CD4-positive, alpha-beta T cell treated with Interferon gamma for 1 hour (primary cell): ENCODE measurements around the gene BEGAIN.

Source experiments
- DNase-seq: peaks from one replicate; pipeline ENCODE4 v3.0.0-alpha.2; 2020

BEGAIN gene

DNA sequence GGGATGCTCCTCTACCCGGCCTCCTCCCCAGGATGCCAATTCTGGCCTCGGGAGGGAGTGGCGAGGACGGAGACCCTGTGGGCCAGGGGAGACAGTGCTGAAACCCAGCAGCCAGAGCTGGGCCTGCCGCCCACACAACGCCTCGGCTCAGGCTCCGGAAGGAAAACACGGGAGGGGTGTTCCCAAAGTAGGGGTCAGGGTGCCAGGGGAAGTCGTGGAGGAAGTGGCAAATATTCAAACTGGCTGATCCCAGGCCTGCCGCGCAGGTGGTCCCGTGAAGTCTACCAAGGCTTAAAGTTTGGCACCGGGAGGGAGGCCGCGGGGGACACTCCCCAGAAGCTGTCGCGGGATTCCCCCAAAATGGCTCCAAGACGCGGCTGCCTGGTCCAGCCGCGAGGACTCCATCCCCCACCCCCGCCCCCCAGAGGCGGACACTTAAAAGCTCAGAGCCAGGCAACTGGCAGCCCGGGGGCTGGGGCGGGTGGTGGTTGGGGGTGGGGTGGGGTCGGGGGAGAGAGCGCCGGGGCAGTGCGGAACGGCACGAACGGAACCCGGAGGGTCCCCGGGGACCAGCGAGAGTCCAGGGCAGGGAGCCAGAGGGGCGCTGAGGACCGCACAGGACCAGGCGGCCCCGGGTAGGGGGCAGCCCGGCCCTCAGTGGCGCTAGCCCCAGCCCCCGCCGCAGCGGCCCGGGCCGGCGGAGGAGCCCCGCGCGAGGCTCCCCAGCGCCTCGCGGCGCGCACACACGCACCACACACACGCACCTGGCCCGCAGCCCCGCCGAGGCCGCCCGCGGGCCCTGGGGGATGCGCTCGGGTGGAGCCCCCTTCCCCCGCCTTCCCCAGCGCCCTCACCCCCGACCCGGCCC, 20.0 kb downstream of the BEGAIN start:
- DNase-seq: no peak

DNA sequence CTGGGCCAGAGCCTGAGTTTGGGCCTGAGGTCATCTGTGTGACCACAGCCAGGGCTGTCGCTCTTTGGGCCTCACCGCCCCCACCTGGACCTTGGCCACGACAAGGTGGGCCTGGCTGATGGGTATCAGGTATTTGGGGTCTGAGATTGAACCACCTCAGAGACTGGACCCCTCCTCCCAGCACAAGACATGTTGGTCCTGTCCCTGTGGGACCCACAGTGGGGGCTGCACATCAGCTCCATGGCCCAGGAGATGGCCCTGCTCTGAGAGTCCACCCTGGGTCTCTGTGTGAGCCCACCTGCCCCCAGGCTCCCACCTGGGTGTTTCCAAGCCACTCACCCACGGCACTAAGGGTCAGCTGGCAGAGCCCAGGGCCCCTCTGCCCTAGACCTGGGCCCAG, 20.6 kb downstream of the BEGAIN start:
- DNase-seq: no peak

DNA sequence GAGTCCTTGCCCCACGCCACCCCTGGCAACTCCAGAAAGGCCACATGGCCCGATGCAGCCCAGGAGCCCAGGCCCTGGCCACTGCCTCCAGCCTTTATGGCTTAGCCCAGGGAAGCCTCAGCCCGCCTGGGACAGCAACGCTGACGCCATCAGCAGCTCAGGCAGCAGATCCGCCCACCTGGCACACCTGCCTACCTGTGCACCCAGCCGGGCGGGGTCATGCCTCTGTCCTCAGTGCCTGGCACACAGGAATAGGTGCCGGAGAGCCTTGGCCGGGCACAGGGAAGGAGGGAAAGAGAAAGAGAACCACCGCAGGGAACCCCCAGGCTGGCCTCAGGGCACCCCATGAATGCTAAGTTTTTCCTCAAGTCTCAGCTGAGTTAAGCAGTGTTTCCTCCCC, 21.1 kb downstream of the BEGAIN start:
- no peak for DNase-seq

DNA sequence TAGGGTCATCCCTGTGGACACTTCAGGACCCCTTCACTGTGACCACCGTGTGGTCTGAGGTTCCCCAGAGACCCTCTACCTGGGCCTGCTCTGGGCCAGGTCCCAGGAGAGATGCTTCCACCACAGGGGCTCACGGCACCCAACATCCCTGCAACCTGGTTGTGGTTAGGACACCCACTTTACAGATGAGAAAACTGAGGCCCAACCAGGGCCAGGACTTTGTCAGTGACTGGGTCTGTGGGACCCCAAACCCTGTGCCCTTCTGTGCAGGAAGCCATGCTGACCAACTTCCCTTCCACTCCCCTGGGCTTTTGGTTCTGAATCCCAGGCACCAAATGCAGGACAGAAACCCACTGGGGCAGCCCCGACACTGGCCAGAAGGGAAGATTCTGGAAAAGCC, 21.6 kb downstream of the BEGAIN start:
- DNase-seq: no peak

DNA sequence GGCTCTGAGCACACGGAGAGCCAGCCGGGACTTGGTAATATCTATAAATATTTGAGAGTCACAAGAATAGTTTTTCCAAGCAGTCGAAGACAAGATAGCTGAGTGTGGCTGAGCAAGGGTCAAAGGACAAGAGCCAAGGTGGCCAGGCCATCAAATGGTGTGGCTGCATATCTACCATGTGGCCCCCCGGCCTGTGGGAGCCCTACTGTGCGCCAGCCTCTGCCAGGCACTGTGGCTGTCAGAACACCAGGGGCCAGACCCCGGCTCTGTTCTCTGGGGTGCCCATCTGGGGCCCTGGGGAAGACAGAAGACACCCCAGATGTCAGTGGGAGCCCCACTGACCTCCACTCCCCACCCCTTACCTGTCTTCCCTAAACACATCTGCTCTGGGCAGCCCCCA, 22.7 kb downstream of the BEGAIN start:
- DNase-seq: no peak

DNA sequence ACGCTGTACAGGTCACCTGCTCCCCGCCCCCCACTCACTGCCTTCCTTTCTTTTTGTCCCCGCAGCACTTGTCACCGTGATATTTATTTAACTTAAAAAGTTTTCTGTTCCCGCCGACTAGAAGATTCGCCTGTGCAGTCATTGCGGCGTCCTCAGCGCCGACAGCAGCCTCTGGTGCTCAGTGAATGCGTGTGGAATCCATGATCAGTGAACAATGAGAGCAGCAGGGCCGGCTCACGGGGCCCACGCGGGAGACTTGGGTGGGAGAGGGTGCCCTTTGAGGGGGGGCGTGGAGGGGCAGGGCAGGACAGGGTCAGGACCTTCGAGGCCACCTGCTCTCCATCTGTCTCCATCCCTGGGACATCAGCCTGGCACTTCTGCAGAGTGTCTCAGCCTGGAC, 24.5 kb downstream of the BEGAIN start:
- no peak for DNase-seq

DNA sequence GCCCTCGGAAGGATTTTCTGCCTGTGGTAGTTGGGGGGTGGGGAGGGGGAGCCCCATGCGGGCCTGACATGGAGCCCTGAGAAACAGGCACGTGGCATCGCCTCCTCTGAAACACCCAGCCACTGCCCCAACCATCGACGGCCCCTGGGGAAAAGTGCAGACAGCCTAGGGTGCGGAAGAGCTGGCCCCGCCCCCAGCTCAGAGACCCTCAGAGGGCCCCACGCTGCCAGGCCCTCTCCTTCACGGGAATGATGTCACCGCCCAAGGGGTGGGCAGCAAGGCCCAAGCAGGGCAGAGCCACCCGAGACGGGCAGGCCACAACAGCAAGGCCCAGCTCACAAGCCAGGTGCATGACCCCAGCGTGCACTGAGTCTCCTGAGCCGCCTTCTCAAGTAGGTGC, 26.2 kb downstream of the BEGAIN start:
- DNase-seq: no peak

DNA sequence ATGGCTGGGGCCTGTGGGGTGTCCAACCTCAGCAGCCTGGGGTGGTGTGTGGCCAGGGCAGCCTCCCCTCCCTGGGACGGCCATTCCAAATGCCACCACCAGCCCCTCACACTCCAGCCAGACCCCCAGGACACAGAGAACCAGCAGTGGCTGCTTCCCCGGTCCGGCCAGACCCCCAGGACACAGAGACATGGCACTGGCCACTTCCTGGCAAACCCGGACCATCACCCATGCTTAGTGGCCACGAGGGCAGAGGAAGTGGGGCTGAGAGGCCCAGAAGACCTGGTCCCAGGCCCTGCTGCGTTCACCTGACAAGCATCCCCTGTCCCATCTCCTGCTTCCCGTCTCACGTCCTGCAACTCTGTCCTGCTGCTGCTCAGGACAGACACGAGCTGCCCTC, 26.7 kb downstream of the BEGAIN start:
- no peak for DNase-seq

DNA sequence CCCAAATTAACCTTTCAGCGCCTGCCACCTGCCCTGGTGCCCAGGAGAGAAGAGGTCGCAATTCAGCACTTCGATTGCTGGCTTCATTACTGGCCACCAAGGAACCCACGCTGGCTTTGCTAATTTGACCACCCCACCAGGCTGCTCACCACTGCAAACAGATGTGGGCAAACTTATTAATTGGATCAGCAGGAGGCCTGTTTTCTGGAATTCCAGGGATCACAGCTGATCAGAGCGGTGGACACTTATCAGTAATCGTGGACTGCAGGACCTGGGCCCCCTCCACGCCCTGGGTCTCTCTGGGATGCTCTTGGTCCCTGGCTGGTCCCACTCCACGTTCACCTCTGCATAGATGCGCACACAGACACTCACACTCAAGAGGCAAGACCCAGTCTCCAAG, 27.8 kb downstream of the BEGAIN start:
- no peak for DNase-seq

DNA sequence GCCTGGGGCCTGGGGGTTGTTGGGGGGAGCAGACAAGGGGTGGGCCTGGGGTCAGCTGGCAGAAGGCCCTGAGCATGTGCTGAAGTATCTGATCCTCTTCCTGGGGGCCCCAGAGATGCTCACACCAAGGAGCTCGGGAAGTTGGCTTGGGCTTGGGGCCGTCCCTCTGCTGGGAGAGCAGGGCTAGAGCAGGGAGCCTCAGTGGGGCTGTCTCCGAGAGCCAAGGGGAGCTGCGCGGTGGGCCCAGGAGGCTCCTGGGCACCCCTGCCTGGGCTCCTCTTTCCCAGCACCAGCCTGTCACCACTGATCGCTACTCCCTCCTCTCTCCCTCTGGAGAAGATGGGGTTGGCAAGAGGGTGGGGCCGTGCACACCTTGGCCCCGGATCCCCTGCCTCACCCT, 28.3 kb downstream of the BEGAIN start:
- DNase-seq: no peak

DNA sequence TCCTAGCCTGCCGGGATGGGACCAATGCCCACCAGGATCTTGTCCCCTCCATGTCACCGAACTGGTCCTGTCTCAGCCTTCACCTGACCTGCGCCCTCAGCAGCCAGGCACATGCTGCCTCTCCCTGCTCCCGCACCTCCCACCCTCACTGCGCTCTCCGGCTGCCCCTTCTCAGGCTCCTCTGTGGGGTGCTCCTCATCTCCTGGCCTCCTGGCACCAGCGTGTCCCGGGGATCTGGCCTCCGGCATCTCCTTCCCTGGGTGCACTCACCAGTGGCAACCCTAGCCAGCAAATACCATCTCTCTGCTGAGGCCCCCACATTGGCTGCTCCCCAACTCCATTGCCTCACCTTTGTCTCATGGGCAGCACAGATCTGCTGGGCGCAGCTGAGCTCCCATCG, 29.0 kb downstream of the BEGAIN start:
- DNase-seq: no peak

DNA sequence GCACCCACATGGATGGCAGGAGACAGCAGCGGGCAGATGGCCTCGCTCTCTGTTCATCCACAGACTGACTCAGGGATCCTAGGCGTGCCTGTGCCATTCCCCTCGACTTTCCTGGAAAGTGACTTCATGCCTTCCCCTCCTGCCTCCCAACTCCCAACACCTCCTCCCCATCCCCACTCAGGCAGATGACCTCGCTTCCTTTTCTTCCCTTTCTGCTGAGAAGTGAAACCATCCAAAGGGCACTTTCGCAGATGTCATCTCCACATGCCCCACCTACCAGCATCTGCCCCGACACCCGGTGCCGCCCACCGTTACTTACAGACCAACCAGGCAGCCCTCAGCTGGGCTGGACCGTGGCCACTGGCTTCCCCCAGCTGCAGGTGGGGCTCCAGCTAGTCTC, 29.6 kb downstream of the BEGAIN start:
- DNase-seq: peak; percentile 38

DNA sequence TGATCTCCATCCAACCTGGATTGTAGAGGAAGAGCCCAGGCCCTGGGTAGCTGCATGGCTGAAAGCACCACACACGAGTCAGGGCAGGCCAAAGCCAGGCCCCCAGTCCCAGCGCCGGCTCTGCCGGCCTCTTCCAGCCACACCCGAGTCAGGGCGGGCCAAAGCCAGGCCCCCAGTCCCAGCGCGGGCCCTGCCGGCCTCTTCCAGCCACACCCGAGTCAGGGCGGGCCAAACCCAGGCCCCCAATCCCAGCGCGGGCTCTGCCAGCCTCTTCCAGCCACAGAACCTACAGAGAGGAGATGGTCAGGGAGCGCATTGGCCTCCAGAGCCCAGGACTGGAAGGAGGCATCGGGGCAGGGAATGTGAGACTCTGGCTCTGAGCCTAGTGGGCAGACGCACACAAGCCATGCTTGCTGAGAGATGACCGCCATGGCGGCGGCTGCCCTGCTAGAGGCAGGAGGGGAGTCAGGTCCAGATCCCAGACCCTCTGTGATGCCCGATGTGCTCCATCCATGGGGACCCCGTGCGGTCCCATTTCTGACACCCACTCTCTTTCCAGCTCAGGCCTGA, 30.2 kb downstream of the BEGAIN start:
- no peak for DNase-seq

DNA sequence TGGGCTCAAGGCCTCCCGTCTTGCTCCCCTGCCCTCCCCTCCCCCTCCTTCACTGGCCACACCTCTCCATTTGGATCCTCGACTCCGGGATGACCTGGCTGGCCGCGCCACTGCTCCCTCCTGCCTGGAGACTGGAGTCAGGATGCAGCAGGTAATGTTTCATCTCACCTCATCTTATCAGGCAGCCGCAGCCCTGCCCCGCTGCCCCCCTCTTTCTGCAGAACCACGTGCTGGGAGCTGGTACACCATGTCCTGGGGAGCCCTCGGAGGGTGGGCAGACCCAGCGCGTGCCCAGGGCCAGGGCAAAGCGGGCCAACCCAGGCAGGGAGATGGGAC, 31.1 kb downstream of the BEGAIN start:
- no peak for DNase-seq

DNA sequence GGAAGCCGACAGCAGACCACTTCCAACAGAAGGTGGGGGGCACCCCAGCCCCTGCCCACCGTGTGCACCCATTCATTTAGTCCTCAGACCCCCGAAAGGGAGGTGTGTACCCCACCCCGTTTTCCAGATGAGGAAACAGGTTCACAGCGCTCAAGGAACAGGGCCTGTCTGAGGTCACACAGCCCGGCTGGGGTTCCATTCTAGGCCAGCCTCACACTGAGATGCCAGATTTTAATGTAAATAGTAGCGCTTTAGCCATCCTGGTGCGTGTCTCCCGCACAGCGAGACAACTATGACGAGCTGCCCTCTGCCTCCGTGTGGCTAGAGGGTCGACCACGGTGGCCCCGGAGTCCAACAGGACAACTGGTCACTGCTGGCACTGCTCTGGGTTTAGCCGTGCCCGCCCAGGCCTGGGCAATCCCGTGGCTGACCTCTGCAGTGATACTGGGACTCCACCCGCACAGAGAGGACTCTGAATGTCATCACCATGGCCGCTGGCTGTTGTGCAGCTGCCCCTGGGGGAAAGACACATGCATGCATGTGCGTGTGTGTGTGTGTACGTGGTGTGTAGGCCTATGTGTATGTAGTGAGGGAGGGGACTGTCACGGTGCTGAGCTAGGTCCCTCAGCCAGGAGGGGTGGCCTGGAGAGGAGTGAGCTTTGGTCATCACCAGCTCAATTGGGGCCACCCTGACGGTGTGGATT, 31.6 kb downstream of the BEGAIN start:
- DNase-seq: no peak

DNA sequence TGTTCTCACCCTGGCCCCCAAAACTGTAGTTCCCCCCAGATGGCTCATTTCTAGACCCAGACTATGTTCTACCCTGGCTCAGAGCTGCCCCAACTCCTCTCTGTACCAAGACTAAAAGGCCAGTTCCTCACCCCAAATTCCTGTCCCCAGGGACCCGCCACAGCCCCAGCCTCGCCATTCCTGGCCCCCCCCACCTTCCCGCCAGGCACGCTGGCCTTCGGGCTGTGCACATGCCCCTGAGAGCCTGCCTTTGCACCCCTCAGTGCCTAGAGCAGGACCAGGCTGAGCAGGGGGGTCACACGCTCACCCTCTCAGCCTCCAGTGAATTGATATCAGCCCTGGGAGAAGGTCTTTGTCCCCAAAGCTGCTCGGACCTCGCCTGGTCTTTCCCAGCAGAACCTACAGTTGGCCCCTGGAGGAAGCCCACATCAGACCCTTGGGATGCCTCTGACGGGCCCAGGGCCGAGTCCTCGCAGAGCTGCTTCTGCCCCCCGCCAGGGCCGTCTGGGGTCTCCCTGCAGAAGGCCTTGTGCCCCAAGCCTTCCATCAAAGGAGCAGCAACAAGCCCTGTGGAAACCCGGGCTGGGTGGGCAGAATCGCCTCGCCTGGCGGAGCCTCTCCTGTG, 32.4 kb downstream of the BEGAIN start:
- no peak for DNase-seq

DNA sequence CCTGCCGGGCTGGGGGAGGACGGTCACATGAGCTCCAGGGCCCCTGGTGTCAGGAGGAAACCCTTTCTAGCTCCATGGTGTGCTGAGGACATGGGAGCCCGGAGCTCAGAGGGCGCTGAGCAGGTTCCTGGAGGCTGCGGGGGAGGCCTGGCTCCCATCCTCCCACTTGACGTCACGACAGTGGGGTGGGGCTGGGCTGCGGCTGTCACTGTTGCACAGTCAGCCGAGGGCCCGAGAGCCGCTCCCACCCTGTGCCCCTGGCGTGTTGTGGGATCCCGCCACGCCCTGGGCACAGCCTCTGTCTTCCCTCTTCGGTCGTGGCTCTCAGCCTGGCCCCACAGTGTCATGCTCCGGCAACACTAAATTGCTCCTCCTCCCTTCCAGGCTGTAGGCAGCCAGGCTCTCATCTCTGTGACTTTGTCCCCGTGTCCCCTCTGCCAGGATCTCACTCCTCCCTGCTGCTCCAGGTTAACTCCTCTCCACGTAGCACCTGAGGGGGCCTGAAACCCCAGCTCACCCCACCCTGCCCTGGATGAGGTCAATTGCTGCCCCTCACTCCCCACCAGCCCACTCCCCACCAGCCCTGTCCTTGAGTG, 33.0 kb downstream of the BEGAIN start:
- DNase-seq: peak; percentile 70

DNA sequence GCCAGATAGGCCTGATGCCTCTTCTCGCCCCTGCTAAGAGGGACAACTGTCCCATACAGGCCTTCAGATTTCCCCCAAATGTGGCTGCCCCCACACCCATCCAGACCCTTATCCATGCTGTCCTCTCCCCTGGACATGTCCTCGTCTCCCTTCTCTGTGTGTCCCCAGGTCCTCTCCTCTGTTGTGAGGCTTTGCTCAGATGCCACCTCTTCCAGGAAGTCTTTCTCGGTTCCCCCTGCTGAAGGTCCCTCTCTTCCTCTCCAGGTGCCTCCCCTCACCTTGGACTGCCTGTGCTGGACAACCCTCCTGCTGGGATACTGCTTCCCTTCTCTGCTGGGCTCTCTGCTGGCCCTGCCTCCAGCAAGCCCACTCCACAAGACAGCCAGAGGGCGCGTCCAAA, 33.7 kb downstream of the BEGAIN start:
- no peak for DNase-seq

DNA sequence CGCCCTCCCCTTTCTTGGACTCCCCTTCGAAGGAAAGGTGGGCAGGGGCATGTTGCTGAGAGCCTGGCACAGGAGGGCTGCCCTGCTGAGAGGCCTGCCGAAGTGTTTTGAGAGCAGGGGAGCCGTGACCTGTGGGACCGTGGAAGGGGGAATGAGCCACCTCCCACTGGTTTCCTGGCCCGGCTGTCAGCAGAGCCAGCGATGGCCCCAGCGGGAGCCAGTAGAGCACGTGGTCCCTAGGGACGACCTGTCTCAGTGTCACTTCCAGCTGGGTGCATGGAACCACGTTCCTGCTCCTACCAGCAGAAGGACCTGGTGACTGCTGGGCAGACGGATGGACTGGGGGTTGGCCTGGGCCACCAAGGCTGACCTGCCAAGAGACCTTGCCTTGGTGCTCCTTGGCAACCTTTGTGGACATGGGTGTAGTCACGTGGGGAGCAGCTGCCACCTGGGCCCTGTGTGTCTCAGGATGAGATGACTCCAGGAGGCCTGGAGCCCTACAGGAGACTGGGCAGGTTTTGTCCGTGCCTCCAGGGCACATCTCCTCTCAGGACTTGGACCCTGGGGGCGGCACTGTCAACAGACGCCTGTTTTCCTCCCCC, 34.6 kb downstream of the BEGAIN start:
- no peak for DNase-seq

DNA sequence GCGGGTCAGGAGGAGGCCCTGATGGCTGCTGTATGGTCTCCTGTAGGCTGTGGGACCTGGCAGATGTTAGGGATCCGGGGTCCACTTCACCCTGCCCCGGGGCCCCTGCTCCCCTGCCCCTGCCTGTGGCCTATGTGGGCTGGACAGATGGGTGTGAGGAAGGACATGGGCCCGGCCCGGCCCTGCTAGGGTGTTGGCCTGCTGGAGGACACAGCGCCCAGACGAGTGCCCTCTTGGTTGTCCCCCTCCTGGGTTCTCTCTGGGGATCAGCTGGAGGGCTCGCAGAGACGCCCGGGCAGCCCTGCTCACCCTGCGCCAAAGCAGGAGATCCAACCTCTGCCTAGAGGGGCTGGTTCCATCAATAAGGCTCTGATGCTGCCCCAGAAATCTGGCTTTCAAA, 36.2 kb downstream of the BEGAIN start:
- DNase-seq: no peak

DNA sequence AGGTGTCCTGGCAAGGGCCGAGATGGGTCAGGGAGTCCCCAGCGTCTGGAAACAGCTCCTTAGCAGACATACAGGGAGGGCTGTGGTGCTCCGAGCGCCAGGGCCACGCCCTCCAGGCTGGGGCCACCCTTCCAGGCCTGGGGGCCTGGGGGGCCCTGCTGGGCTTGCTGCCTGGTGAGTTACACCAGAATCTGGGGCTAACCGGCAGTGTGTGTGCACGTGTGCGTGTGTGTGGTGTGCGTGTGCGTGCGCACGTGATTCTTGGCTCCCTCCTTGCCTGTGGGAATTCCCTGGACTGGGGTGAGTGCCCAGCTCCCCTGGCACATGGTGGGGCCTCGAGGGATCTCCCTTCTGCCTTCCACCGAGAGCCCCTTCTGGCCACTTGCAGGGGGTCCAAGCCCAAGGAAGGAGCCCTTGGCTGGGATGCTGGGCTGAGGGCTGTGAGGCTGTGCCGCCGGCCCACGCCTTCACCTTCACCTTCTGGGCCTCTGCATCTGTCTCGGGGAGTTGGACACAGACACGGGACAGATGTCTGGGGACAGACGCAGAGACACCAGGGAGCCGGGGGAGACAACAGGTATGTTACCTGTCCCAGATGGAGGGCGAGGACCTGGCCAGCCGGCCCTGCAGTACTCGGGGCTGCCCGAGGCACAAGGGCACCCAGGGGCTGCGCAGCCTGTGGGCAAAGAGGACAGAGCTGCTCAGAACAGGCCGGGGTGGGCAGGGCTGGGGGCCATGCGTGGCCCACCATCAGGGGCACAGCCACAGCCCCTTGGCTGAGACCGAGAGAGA, 37.2 kb downstream of the BEGAIN start:
- no peak for DNase-seq

DNA sequence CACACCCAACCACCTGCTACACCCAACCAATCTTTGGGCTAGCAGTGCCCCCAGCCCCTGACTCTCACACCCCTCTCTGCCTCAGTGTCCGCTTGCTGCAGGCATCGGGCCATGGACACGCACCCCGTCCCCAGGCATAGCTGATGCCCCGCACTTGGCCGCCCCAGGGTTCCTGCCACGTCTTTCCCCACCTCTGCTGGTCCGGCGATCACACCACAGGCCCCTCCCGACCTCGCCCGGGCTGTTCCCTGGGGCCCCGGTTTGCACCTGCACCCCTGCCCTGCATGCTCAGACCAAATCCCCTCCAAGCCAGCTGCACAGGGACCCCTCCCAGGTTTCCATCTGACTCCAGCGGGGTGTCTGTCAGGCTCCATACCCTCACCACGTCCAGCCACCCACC, 38.3 kb downstream of the BEGAIN start:
- no peak for DNase-seq
